Colonic mucosa (tissue), 4 donors: ENCODE measurements around the gene NPL. TPM values are rescaled to one million over a fixed set of nuclear protein-coding genes. Genes with fewer than 3 reads are reported as not detected.

ENCODE experiments used
- DNase-seq: peaks from one replicate; pipeline ENCODE4 v3.0.0-alpha.2; 2020
- H3K27ac ChIP-seq: fragments of 200-600 bp; one replicate; pipeline ENCODE4 v1.8.0; 2021
- H3K27me3 ChIP-seq: fragments of 200-600 bp; one replicate; pipeline ENCODE4 v1.8.0; 2021
- H3K36me3 ChIP-seq: fragments of 200-600 bp; one replicate; pipeline ENCODE4 v1.8.0; 2021
- H3K4me1 ChIP-seq: fragments of 200-600 bp; one replicate; pipeline ENCODE4 v1.8.0; 2021; ENCODE audit warnings: mild to moderate bottlenecking
- H3K4me3 ChIP-seq: fragments of 200-600 bp; one replicate; pipeline ENCODE4 v1.8.0; 2021
- H3K9ac ChIP-seq, 2 donors: one replicate each; pipeline ENCODE4 v1.7.0; 2013; ENCODE audit warnings: control low read depth in 2 of 2, low read depth in 2 of 2, low read length in 2 of 2
- H3K9me3 ChIP-seq: fragments of 200-600 bp; one replicate; pipeline ENCODE4 v1.8.0; 2021
- CTCF ChIP-seq: fragments of 200-600 bp; IDR thresholded peaks from one replicate; pipeline ENCODE4 v1.8.0; 2022; ENCODE audit warnings: antibody characterized with exemption, mild to moderate bottlenecking
- intact Hi-C: fragments of 100-400 bp; cut with DNase I; formaldehyde crosslinking; loops from one replicate; pipeline ENCODE4 v1.14.1; 2022
- total RNA-seq, 2 donors: library from RNA; stranded (reverse); fragmentation: NEBNext Ultra II Directional in 1 of 2; extraction: Animal tissue kit (Norgen Biotek cat#: 25700) in 1 of 2; gene quantifications; one replicate each; pipeline ENCODE4 v1.2.1, GENCODE V29; 2021
- donor health status: healthy.
- donor health status: DM: no; HTN: no; CAD: no.
- donor health status: DM: no; HTN: no; CAD: no.

The NPL gene
- total RNA-seq, 2 donors from 2014 or later, result 6.4 to 8.5 TPM

GRCh38 chr1:182847105-182847504 lies 57.5 kb downstream of the NPL start:
- H3K36me3 ChIP-seq, result peaks cover 26% of the 10 kb centered on the region

GRCh38 chr1:182848736-182849135 lies 59.2 kb downstream of the NPL start:
- no peaks in the 10 kb centered on the region for H3K27me3 ChIP-seq
- DNase-seq, result no peak
- H3K9me3 ChIP-seq, result no peaks in the 10 kb centered on the region
- H3K27ac ChIP-seq, result no peak overlapping the region
- no peak for TF ChIP-seq CTCF
- intact Hi-C loops, result no loop called here
- no peaks in the 10 kb centered on the region for H3K4me1 ChIP-seq
- H3K9ac ChIP-seq, result no peak overlapping the region
- peaks cover 32% of the 10 kb centered on the region for H3K36me3 ChIP-seq
- no peak overlapping the region for H3K4me3 ChIP-seq

More at GRCh38 chr1:182847105-182847504, 57.5 kb downstream of the NPL start:
- Histone ChIP-seq H3K27ac (no peak overlapping the region), H3K9ac (no peak overlapping the region), H3K9me3 (no peaks in the 10 kb centered on the region), H3K4me3 (no peak overlapping the region), H3K4me1 (no peaks in the 10 kb centered on the region), H3K27me3 (no peaks in the 10 kb centered on the region)
- no peak for DNase-seq
- no peak for TF ChIP-seq CTCF
- intact Hi-C loops, result no loop called here

GRCh38 chr1:182850319-182850718 lies 60.7 kb downstream of the NPL start:
- DNase-seq, result no peak
- no peaks in the 10 kb centered on the region for H3K9me3 ChIP-seq
- intact Hi-C loops, result no loop called here
- H3K9ac ChIP-seq, result no peak overlapping the region
- no peaks in the 10 kb centered on the region for H3K4me1 ChIP-seq
- no peak for TF ChIP-seq CTCF
- peaks cover 31% of the 10 kb centered on the region for H3K36me3 ChIP-seq
- no peak overlapping the region for H3K27ac ChIP-seq
- no peak overlapping the region for H3K4me3 ChIP-seq
- no peaks in the 10 kb centered on the region for H3K27me3 ChIP-seq

DNA sequence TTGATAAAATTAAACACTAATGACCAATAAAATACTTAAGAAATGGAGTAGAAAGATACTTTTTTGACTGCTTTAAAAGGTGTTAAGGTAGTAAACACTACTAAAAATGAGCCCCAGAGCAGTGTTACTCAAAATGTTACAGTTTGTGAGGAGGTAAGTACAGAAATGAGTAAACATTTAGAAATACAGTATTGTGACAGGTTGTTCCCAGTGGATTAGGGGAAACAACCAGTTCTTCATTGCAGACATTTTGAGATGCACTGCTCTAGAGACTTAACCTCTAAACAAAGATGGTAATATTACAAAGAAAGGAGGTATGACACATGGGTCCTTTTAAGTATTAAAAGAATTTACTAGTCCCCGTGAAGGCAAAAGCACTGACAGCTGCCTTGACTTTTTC lies 62.3 kb downstream of the NPL start:
- no peaks in the 10 kb centered on the region for H3K4me1 ChIP-seq
- no peak for DNase-seq
- peaks cover 23% of the 10 kb centered on the region for H3K36me3 ChIP-seq
- no peak for TF ChIP-seq CTCF
- intact Hi-C loops, result no loop called here
- no peaks in the 10 kb centered on the region for H3K27me3 ChIP-seq
- no peak overlapping the region for H3K9ac ChIP-seq
- no peaks in the 10 kb centered on the region for H3K9me3 ChIP-seq
- H3K4me3 ChIP-seq, result no peak overlapping the region
- H3K27ac ChIP-seq, result no peak overlapping the region

- TF ChIP-seq CTCF, result no peak
- Histone ChIP-seq H3K4me1 (no peaks in the 10 kb centered on the region), H3K9me3 (no peaks in the 10 kb centered on the region), H3K4me3 (no peak overlapping the region), H3K36me3 (peaks cover 20% of the 10 kb centered on the region), H3K9ac (no peak overlapping the region), H3K27me3 (no peaks in the 10 kb centered on the region), H3K27ac (no peak overlapping the region)
- no peak for DNase-seq
- intact Hi-C loops, result no loop called here
Measured at GRCh38 chr1:182855911-182856310, 66.3 kb downstream of the NPL start.

GRCh38 chr1:182857212-182857611 lies 67.6 kb downstream of the NPL start:
- H3K27me3 ChIP-seq, result no peaks in the 10 kb centered on the region
- H3K9me3 ChIP-seq, result no peaks in the 10 kb centered on the region
- H3K4me3 ChIP-seq, result no peak overlapping the region
- no peak for TF ChIP-seq CTCF
- peaks cover 27% of the 10 kb centered on the region for H3K36me3 ChIP-seq
- intact Hi-C loops, result no loop called here
- no peak overlapping the region for H3K9ac ChIP-seq
- H3K4me1 ChIP-seq, result no peaks in the 10 kb centered on the region
- DNase-seq, result no peak
- no peak overlapping the region for H3K27ac ChIP-seq
